GM12865 (cell line): Measurements from ENCODE around the gene KAT7.
A peak's percentile ranks its signal among the peaks of the same experiment; 100 is the strongest.

Experiments used
- DNase-seq: peaks from one replicate; pipeline ENCODE4 v3.0.0; 2010; ENCODE audit warnings: low read depth
- H3K4me3 ChIP-seq: 2 replicates; pipeline ENCODE4 v1.5.1; 2011; ENCODE audit warnings: mild to moderate bottlenecking, low read depth, low read length, control low read depth
- TF ChIP-seq, protein P1 (sequence below): IDR thresholded peaks from 2 replicates; pipeline ENCODE4 v1.5.1; 2011; ENCODE audit warnings: low read length, control low read depth, low read depth, inconsistent platforms; ENCODE audit not compliant: insufficient read depth; ENCODE audit errors: missing control alignments

The KAT7 gene

GRCh38 chr17:49878931-49879904 lies 90.7 kb downstream of the KAT7 start:
- DNase-seq, result no peak
- H3K4me3 ChIP-seq, result no peak overlapping the region
- TF ChIP-seq, protein P1, sequence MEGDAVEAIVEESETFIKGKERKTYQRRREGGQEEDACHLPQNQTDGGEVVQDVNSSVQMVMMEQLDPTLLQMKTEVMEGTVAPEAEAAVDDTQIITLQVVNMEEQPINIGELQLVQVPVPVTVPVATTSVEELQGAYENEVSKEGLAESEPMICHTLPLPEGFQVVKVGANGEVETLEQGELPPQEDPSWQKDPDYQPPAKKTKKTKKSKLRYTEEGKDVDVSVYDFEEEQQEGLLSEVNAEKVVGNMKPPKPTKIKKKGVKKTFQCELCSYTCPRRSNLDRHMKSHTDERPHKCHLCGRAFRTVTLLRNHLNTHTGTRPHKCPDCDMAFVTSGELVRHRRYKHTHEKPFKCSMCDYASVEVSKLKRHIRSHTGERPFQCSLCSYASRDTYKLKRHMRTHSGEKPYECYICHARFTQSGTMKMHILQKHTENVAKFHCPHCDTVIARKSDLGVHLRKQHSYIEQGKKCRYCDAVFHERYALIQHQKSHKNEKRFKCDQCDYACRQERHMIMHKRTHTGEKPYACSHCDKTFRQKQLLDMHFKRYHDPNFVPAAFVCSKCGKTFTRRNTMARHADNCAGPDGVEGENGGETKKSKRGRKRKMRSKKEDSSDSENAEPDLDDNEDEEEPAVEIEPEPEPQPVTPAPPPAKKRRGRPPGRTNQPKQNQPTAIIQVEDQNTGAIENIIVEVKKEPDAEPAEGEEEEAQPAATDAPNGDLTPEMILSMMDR, result no peak

DNA sequence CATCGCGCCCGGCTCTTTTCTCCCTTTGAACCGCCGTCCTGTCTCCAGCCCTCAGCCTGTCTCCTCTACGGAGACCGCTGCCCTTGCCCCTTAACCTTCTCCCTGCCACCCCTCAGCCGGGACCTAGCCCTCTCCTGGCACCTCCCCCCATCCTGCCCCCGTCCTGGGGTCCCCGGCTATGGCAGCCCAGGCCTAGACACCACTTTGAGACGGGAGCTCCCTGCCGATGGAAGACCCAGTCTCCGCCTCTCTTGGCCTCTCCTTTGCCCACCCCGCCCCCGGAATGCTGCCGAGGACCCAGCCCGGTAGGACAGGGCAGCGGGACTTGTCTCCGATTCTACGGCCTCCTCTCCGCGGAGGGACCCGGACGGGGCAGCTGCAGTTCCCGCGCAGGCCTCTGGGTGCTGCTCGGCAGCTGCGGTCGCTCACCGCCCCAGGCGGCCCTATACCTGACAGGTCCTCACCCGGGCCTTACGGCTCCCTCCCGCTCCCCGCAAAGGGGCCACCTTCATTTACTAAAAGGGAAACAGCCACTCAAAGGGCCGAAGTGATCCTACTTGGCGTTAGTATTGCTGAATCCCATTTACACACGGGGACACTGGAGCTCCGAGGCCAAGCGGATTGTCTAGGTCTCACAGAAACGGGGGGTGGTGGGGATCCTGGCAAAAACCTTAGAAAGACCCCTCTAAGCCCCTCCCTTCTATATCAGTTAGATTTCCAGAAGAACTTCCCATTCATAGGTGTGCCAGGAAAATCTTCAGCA lies 92.0 kb downstream of the KAT7 start:
- TF ChIP-seq, protein P1, result peak; percentile 96
- no peak overlapping the region for H3K4me3 ChIP-seq
- peak; percentile 73 for DNase-seq

- no peak for DNase-seq
- TF ChIP-seq, protein P1, result no peak
- H3K4me3 ChIP-seq, result no peak overlapping the region
Measured at GRCh38 chr17:49881054-49881402, 92.5 kb downstream of the KAT7 start.

DNA sequence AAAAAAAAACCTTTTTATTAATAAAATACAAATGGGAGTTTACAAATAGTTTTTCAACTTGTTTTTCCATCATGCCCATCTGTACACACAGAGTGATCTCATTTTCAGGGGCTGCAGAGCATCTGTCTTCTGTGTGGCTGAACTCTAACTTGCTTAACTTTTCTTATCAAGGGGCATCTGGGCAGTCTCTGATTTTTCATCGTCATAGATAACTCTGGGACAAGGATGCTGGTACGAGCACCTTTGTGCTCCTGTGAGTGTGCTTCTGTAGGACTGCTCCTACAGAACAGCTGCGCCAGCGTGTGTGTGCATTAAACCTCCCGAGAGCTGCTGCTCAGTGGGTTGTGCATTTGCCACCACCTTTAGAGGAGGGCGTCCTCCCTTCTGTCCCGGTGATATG lies 94.0 kb downstream of the KAT7 start:
- TF ChIP-seq, protein P1, result no peak
- H3K4me3 ChIP-seq, result no peak overlapping the region
- DNase-seq, result no peak
